Brain microvascular endothelial cell (primary cell): ENCODE results near the gene RAPGEF1.

Source experiments
- DNase-seq: peaks from one replicate; pipeline ENCODE4 v3.0.0-alpha.2; 2020
- H3K27ac ChIP-seq: fragments of 250-450 bp; sonication (Bioruptor Pico); 2 replicates; pipeline ENCODE4 v1.5.1; 2020; ENCODE audit warnings: mild to moderate bottlenecking, moderate library complexity
- H3K27me3 ChIP-seq: fragments of 250-450 bp; sonication (Bioruptor Pico); replicated peaks from 2 replicates; pipeline ENCODE4 v1.5.1; 2020; ENCODE audit warnings: mild to moderate bottlenecking
- H3K36me3 ChIP-seq: fragments of 250-450 bp; sonication (Bioruptor Pico); replicated peaks from 2 replicates; pipeline ENCODE4 v1.5.1; 2020; ENCODE audit warnings: mild to moderate bottlenecking
- H3K4me3 ChIP-seq: 2 replicates; pipeline ENCODE4 v1.5.1; 2011; ENCODE audit warnings: low read depth, mild to moderate bottlenecking, control low read depth, low read length, moderate library complexity
- in situ Hi-C: cut with HindIII; loops from 2 replicates; pipeline ENCODE4 v1.10.0; 2017; ENCODE audit warnings: low sequenced_read_pairs, low pct_ligation_motif_present
- TF ChIP-seq, protein P1 (sequence below): IDR thresholded peaks from 2 replicates; pipeline ENCODE4 v1.5.1; 2011; ENCODE audit warnings: low read depth, mild to moderate bottlenecking, moderate library complexity, low read length, control low read depth, inconsistent platforms; ENCODE audit errors: missing control alignments

RAPGEF1 gene

DNA sequence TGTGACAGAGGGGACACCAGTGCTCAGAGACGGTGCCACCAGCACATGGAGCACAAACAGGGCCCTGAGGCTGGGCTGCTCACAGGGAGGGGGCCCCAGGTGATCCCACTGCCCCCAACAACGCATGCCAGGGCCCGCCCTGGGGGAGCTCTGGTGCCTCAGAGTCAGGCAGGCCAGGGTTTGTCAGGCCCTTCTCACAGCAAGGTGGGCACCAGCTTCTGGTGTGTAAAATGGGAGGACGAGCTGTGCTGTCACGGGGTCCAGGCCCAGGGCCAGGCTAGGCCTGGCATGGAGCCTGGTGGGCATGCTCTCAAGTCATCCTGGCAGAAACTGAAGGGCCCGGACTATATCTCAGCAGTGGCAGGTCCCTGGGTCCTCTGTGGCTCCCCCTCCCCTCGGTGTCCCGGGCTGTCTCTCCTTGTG is 160.1 kb downstream of the RAPGEF1 start:
- in situ Hi-C loops, result no loop called here
- peaks cover 32% of the 10 kb centered on the region for H3K36me3 ChIP-seq
- no peak overlapping the region for H3K27ac ChIP-seq
- DNase-seq, result no peak
- no peak overlapping the region for H3K4me3 ChIP-seq
- no peaks in the 10 kb centered on the region for H3K27me3 ChIP-seq
- TF ChIP-seq, protein P1, sequence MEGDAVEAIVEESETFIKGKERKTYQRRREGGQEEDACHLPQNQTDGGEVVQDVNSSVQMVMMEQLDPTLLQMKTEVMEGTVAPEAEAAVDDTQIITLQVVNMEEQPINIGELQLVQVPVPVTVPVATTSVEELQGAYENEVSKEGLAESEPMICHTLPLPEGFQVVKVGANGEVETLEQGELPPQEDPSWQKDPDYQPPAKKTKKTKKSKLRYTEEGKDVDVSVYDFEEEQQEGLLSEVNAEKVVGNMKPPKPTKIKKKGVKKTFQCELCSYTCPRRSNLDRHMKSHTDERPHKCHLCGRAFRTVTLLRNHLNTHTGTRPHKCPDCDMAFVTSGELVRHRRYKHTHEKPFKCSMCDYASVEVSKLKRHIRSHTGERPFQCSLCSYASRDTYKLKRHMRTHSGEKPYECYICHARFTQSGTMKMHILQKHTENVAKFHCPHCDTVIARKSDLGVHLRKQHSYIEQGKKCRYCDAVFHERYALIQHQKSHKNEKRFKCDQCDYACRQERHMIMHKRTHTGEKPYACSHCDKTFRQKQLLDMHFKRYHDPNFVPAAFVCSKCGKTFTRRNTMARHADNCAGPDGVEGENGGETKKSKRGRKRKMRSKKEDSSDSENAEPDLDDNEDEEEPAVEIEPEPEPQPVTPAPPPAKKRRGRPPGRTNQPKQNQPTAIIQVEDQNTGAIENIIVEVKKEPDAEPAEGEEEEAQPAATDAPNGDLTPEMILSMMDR, result no peak

DNA sequence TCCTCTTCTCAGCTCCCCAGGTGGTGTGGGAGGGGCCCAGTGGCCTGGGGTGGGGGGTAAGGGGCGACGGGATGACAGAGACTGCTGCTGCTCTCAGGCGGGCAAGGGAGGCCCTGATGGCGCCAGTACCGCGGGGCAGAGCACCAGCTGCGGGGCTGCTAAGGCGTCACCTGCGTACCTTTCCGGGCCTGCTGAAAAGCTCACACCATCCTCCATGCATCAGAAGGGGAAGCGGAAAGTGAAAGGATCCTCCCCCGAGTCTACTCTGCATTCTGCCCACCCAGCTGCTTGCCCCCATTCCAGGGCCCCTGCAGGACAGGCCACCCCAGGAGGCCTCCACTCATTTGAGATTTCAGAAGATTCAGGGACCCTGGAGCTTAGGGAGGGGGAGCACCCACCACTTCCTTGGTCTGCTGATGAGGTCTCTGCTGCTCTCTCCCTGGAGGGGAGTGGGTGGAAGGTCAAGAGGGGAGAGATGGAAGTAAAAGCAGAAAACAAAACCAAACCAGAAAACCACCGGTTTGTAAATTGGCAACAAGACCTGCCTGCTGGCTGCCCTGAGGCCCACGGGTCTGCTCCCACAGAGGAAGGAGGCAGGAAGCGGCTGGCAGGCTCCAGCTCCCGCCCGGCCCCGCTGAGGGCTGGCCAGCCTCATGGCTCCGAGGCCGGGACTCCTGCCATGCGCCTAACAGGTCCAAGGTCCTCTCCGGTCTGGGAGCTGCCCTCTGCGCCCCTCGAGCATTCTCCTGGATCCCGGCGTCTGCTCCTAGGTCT is 161.0 kb downstream of the RAPGEF1 start:
- TF ChIP-seq, protein P1, result no peak
- Histone ChIP-seq H3K27me3 (no peaks in the 10 kb centered on the region), H3K36me3 (peaks cover 23% of the 10 kb centered on the region), H3K27ac (no peak overlapping the region), H3K4me3 (no peak overlapping the region)
- DNase-seq, result no peak
- in situ Hi-C loops, result no loop called here

DNA sequence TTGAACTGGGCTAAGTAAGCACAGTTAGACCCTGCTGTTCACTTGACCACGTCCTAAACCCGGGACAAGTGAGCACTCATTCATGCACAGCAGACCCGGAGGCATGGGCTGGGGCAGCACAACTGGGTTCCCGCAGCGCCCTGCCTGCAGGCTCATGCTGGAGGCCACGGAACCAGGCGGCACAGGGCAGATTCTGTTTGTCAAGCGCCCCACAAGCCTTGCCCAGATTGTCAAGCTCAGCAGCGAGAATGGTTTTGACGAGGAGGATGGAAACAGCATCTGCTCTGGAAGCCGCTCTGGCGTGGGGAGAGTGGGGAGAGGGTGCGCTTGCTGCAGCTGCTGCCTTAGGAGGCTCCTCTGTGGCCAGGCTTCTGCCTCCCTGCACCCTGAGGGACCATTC is 161.9 kb downstream of the RAPGEF1 start:
- no peak overlapping the region for H3K4me3 ChIP-seq
- in situ Hi-C loops, result no loop called here

DNA sequence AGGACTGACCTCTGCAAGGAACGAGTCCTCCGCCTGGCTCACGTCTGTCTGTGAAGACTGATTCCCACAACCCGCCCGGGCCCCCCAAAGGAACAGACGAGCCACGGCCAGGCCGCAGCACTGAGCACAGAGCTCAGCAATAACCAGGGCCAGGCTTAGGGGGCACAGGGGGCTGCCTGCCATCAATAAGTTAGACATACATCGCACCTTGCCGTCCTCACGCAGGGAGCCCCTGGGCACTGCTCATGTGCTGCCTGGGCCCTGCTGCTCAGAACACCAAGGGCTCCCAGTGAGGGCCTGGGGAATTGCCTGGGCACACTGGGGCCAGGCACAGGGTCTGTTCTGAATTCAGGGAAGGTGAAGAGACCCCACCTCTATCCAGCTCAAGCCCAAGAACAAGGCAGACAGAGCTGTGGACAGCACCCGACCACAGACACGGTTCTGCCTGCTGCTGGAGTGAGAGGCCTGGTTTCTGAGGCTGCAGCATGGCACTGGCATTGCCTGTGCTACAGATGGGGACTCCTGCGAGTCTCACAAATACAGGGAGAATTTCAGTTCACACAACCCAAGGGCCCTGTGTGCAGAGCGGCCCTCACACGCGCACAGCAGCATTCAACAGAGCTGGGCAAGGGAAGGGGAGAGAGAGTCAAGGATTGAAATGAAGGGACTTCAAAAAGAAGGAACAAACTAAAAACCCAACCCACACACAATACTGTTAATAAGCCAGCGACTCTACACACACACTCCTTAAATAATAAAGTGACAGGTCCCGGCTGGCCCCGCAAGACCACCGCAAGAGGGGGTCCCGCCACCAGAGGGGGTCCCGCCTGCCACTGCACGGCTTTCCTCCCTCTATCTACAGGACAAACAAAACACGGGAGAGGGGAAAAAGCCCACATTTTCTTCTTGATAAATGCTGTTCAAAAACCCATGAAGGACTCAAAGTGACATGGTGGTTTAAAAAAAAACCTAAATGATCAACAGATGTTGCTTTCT is 162.6 kb downstream of the RAPGEF1 start:
- Histone ChIP-seq H3K27ac (no peak overlapping the region), H3K36me3 (peaks cover 18% of the 10 kb centered on the region), H3K27me3 (no peaks in the 10 kb centered on the region), H3K4me3 (no peak overlapping the region)
- TF ChIP-seq, protein P1, result no peak
- in situ Hi-C loops, result no loop called here
- DNase-seq, result no peak

More for the DNA sequence above, 161.9 kb downstream of the RAPGEF1 start:
- DNase-seq, result no peak
- H3K27ac ChIP-seq, result no peak overlapping the region
- H3K36me3 ChIP-seq, result peaks cover 18% of the 10 kb centered on the region
- H3K27me3 ChIP-seq, result no peaks in the 10 kb centered on the region
- TF ChIP-seq, protein P1, result no peak

DNA sequence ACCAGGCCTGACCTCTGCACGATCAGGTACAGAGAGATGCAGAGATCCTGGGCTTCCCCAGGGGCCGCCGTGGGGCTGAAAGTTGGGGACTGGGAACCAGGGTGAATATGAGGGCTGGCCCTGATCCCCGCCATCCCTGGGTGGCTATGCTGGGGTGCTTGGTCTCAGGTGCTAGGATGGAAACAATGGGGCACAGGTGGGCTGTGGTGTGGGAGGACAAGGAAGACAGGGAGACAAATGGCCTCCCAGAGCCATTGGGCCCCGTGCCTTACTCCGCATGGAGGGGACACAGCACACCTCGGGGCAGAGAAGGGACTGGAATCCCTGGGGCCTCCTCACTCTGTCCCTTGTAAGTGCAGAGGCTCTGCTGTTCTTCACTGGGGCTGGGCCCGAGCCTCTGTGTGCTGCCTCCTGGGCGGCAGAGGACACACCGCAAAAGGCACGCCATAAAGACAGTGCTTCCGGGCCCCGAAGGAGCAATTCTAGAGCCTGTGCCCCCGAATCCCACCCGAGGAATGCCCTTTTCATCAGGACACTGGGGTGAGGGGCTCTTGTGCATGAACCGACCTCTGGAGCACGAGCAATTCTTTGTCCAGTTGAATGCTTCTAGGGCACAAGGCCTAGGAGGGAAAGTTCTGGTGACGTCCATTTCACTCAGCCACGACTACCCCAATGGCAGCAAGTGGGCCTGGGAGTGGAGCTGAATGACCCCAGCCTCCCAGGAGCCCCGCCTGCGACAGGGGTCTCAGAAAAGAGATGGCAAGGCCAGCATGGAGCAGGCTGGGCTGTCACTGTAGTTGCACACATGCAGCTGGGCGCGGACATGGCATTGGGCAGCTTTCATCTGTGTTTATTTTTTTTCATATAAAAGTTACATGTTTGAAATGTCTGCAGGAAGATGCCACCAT is 163.7 kb downstream of the RAPGEF1 start:
- in situ Hi-C loops, result no loop called here
- no peak for DNase-seq
- Histone ChIP-seq H3K27ac (no peak overlapping the region), H3K27me3 (no peaks in the 10 kb centered on the region), H3K36me3 (peaks cover 18% of the 10 kb centered on the region), H3K4me3 (no peak overlapping the region)
- TF ChIP-seq, protein P1, result no peak
